KOPT-K1 (cell line): ENCODE measurements around the gene ABCC2.
"Not testable (repeated sequence)": the region's sequence is repeated elsewhere in the genome, so short reads cannot be mapped to it uniquely, and the experiment has no call there.

Source experiments
- H3K27ac ChIP-seq: fragments of 200-600 bp; sonication (generic); 2 replicates; pipeline ENCODE4 v1.5.1; 2016; ENCODE audit warnings: antibody characterized with exemption, mild to moderate bottlenecking, low read depth, low read length; ENCODE audit not compliant: poor library complexity, severe bottlenecking
- H3K36me3 ChIP-seq: fragments of 200-600 bp; sonication (generic); 2 replicates; pipeline ENCODE4 v1.5.1; 2017; ENCODE audit warnings: antibody characterized with exemption, mild to moderate bottlenecking, low read length, moderate library complexity; ENCODE audit not compliant: insufficient read depth
- H3K9me3 ChIP-seq: fragments of 200-600 bp; sonication (generic); 2 replicates; pipeline ENCODE4 v1.5.1; 2017; ENCODE audit warnings: antibody characterized with exemption, low read length, mild to moderate bottlenecking; ENCODE audit not compliant: insufficient read depth, poor library complexity, severe bottlenecking

ABCC2 gene

GRCh38 chr10:99849536-99849935 lies 67.1 kb downstream of the ABCC2 start:
- H3K9me3 ChIP-seq = no peaks in the 10 kb centered on the region
- H3K36me3 ChIP-seq = no peaks in the 10 kb centered on the region
- no peak overlapping the region for H3K27ac ChIP-seq

DNA sequence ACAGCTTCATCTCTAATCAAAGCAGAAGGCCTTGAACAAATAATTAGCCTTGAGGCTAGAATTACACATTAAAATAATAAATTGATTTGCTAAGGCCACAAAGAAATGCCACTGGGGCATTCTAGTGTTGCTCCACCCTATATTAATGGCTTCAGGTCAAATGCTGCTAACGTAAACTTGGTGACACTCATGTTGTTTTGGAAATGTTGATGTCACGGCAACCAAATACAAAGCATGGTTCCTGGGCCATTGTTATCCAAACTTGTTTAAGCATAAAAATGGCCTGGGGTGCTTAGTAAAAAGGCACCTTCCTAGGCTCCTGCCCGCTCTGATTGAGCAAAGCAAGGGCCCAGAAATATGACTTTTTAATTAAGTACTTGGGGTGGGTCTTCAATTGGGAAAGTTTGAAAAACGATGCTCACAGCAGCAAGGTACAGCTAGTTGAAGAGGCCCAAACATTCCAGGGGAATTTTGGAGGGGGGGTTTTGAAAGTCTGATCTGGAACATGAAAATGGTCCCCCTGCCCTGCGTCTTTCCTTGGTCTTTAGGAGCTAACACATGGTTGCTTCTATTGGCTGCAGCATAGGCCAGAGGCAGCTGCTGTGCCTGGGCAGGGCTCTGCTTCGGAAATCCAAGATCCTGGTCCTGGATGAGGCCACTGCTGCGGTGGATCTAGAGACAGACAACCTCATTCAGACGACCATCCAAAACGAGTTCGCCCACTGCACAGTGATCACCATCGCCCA lies 67.8 kb downstream of the ABCC2 start:
- no peaks in the 10 kb centered on the region for H3K36me3 ChIP-seq
- no peaks in the 10 kb centered on the region for H3K9me3 ChIP-seq
- no peak overlapping the region for H3K27ac ChIP-seq

DNA sequence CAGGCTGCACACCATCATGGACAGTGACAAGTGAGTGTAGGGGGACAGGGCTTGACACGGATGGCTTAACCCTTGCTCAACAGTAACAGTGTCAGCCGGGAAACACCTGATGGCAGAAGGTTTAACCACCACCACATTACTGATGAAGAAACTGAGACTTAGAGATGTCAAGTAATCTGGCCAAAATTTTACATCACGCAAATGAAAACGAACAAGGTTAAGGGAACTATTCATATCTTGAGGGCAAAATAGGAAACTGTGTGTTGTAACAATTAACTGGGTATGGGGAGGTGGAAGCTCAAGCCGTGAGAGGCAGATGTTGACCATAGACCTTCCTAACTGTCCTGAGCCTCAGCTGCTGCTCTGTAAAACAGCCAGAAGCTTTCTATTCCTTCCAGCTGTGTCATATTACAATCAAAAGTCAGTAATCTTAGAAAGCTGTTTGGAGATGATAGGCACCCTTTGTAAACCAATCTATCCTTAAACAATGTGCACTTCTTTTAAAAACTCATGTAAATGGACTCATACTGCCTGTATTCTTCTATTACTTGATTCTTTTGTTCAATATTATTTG lies 68.4 kb downstream of the ABCC2 start:
- H3K9me3 ChIP-seq = no peaks in the 10 kb centered on the region
- no peak overlapping the region for H3K27ac ChIP-seq
- H3K36me3 ChIP-seq = no peaks in the 10 kb centered on the region

- no peaks in the 10 kb centered on the region for H3K36me3 ChIP-seq
- no peaks in the 10 kb centered on the region for H3K9me3 ChIP-seq
- H3K27ac ChIP-seq = no peak overlapping the region
Observed at GRCh38 chr10:99851825-99852224, 69.4 kb downstream of the ABCC2 start.

DNA sequence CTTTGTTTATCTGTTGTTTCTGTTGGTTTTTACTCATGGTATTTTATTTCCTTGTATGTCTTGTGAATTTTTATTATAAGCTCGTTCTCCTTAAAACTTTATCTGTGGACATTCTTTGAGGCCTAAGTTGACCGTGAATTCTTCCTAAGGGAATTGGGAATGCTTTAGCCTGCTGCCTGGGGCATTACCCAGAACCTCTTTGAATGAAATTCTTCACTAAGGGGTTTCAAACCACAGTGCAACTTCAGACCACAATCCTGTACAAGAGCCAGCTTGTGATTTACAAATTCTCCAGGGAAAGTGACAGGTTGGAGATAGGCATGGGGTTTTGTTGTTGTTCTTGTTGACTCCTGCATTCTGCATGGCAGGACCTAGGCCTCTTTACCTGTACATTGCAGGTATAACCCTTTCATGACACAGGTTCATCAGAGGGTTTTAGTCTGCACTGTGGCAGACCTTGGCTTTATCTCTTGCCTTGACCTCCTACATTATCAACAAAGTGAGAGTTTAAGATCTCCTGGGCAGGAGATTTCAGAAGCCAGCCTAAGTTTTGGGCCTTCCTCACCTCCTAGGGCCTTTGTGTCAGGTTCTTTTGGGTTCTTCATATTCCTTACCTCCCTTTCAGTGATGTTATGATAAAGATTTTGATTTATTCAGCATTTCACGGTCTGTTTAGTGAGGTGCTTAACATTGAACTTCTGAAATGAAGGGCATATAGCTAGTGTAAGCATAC lies 70.2 kb downstream of the ABCC2 start:
- Histone ChIP-seq H3K27ac (no peak overlapping the region), H3K36me3 (no peaks in the 10 kb centered on the region)

GRCh38 chr10:99853655-99854054 lies 71.2 kb downstream of the ABCC2 start:
- no peaks in the 10 kb centered on the region for H3K36me3 ChIP-seq
- H3K9me3 ChIP-seq = no peaks in the 10 kb centered on the region
- H3K27ac ChIP-seq = no peak overlapping the region

More for the DNA sequence above, 70.2 kb downstream of the ABCC2 start:
- H3K9me3 ChIP-seq = no peaks in the 10 kb centered on the region

GRCh38 chr10:99854860-99855259 lies 72.4 kb downstream of the ABCC2 start:
- no peaks in the 10 kb centered on the region for H3K36me3 ChIP-seq
- H3K27ac ChIP-seq = no peak overlapping the region
- H3K9me3 ChIP-seq = no peaks in the 10 kb centered on the region

DNA sequence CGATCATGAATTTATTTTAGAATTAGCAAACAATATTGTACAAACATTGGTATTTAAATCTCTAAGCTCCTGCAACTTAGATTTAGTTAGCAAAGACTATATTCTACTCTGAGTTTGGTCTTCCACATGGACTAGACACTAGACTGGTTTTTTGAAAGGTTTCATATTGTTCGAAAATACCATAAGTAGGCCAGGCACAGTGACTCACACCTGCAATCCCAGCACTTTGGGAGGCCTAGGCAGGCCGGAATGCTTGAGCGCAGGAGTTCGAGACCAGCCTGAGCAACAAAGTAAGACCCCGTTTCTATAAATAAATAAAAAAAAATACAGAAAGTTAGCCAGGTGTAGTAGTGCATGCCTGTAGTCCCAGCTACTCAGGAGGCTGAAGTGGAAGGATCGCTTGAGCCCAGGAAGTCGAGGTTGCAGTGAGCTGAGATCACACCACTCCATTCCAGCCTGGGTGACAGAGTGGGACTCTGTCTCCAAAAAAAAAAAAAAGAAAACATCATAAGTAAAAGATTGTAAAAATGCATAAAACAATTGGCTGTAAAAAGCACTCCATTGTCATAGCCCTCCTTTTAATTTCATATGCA lies 73.1 kb downstream of the ABCC2 start:
- Histone ChIP-seq H3K9me3 (no peaks in the 10 kb centered on the region), H3K36me3 (no peaks in the 10 kb centered on the region), H3K27ac (no peak overlapping the region)

DNA sequence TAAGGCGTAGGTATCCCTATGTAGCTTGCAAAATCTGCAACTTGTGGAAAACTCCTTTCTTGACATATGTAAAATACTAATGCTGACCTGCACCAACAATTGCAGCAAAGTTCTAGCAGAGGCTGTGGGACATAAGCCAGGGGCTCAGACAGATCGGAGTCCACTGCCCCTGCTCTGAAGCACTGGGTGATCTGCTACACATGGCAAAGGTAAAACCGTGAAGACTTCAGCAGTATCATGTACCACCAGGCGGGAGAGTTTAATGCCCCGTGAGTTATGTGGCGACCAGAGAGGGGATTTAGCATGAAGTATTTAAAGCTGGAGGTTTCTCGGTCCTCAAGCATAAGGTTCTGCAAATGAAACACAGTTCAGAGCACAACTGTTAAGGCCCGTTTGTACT lies 76.4 kb downstream of the ABCC2 start:
- Histone ChIP-seq H3K9me3 (no peaks in the 10 kb centered on the region), H3K36me3 (no peaks in the 10 kb centered on the region), H3K27ac (no peak overlapping the region)

- H3K9me3 ChIP-seq = no peaks in the 10 kb centered on the region
- no peak overlapping the region for H3K27ac ChIP-seq
- H3K36me3 ChIP-seq = no peaks in the 10 kb centered on the region
Observed at GRCh38 chr10:99859585-99859984, 77.1 kb downstream of the ABCC2 start.

DNA sequence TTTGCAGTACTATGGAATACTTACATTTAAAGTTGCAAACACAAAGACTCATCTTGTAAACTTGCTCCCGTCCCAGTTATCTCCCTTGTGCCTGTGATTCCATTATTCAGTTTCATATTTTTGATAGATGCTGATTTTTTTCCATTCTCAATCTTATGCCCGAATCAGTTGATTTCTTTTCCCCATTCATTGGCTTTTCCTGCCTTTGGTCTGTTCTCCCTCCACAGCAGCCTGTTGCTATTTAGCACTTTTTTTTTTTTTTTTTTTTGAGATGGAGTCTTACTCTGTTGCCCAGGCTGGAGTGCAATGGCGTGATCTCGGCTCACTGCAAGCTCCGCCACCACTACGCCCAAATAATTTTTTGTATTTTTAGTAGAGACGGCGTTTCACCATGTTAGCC lies 78.0 kb downstream of the ABCC2 start:
- H3K36me3 ChIP-seq = no peaks in the 10 kb centered on the region
- H3K27ac ChIP-seq = no peak overlapping the region
- H3K9me3 ChIP-seq = peaks cover 6% of the 10 kb centered on the region

- H3K27ac ChIP-seq = not testable (repeated sequence)
Observed at GRCh38 chr10:99863535-99864240, 81.2 kb downstream of the ABCC2 start.

GRCh38 chr10:99867250-99867649 lies 84.8 kb downstream of the ABCC2 start:
- H3K36me3 ChIP-seq, H3K27ac ChIP-seq: not testable (repeated sequence)
- peaks cover 32% of the 10 kb centered on the region for H3K9me3 ChIP-seq

More at GRCh38 chr10:99863535-99864240, 81.2 kb downstream of the ABCC2 start:
- H3K36me3 ChIP-seq = not testable (repeated sequence)
- peaks cover 32% of the 10 kb centered on the region for H3K9me3 ChIP-seq

GRCh38 chr10:99869581-99870122 lies 87.2 kb downstream of the ABCC2 start:
- Histone ChIP-seq H3K27ac (no peak overlapping the region), H3K9me3 (peaks cover 32% of the 10 kb centered on the region), H3K36me3 (no peaks in the 10 kb centered on the region)
